Skin epidermis (tissue), 12 donors: ENCODE data around the gene PLIN4.
"Not testable (repeated sequence)": the region's sequence is repeated elsewhere in the genome, so short reads cannot be mapped to it uniquely, and the experiment has no call there.

ENCODE experiments used
- H3K27ac ChIP-seq, 21 experiments: fragments of 200-600 bp; sonication (generic) in 11 of 21; one replicate each; pipeline ENCODE4 v1.5.0; 2020; ENCODE audit warnings: mild to moderate bottlenecking in 3 of 21, inconsistent platforms in 2 of 21, moderate library complexity in 2 of 21
- H3K4me3 ChIP-seq, 7 experiments: fragments of 200-600 bp; sonication (generic) in 2 of 7; one replicate each; pipeline ENCODE4 v1.5.0; 2020; ENCODE audit warnings: inconsistent platforms in 2 of 7, mild to moderate bottlenecking in 2 of 7, moderate library complexity in 1 of 7

The PLIN4 gene

GRCh38 chr19:4528843-4529242, 10.6 kb upstream of the PLIN4 start:
- no peak overlapping the region for H3K4me3 ChIP-seq
- no peak overlapping the region for H3K27ac ChIP-seq

DNA sequence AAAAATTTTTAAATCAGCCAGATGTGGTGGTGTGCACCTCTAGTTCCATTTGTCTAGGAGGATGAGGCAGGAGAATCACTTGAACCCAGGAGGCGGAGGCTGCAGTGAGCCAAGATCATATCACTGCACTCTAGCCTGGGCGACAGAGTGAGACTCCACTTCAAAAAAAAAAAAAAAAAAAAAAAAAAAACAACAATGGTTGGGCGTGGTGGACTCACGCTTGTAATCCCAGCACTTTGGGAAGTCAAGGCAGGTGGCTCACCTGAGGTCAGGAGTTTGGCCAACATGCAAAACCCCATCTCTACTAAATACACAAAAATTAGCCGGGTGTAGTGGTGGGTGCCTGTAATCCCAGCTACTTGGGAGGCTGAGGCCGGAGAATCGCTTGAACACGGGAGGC, 9.1 kb upstream of the PLIN4 start:
- H3K4me3 ChIP-seq, H3K27ac ChIP-seq: not testable (repeated sequence)

DNA sequence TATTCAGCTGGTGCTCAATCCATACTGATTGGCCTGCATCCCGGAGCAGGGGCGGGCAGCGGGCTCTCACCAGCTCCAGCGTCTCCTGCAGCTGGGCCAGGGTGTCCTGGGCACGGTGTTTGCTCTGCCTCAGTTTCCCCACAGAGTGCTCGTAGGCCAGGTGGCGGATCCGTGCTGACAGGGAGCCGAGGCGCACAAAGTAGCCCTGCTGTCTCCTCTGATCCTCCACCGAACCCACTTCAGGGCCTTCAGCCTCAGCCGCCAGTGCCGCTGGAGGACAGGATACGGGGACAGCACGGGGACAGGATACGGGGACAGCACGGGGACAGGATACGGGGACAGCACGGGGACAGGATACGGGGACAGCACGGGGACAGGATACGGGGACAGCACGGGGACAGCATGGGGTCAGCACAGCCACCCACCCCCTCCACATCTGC, 7.3 kb upstream of the PLIN4 start:
- H3K4me3 ChIP-seq, result no peak overlapping the region
- no peak overlapping the region for H3K27ac ChIP-seq

- no peak overlapping the region for H3K27ac ChIP-seq
- H3K4me3 ChIP-seq, result no peak overlapping the region
Observed at GRCh38 chr19:4524808-4525562, 6.7 kb upstream of the PLIN4 start.

- H3K4me3 ChIP-seq, result no peak overlapping the region
- H3K27ac ChIP-seq, result no peak overlapping the region
Observed at GRCh38 chr19:4523306-4524110, 5.2 kb upstream of the PLIN4 start.

DNA sequence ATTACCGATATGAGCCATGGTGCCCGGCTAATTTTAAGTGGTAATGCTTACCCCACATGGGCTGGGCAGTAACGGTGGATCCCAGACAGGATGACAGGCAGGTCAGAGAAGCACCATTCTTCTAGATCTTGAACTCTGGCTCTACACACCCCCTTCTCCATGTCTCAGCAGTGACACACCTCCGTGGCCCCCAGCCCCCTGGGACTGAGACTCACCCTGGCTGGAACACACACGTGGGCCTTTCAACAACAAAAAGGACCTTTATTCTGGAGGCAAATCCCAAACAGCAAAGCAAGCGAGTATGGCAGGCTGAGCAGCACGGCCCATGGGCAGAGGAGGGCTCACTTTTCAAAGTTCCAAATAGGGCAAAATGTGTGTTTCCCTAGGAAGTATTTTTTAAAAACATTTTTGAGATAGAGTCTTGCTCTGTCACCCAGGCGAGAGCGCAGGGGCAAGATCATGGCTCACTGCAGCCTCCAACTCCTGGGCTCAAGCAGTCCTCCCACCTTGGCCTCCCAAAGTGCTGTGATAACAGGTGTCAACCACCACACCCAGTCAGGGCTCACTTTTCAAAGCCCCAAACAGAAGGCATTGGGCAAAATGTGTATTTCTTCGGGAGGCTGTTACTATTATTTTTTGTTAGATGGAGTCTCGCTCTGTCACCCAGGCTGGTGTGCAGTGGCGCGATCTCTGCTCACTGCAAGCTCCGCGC, 4.2 kb upstream of the PLIN4 start:
- no peak overlapping the region for H3K4me3 ChIP-seq
- no peak overlapping the region for H3K27ac ChIP-seq

DNA sequence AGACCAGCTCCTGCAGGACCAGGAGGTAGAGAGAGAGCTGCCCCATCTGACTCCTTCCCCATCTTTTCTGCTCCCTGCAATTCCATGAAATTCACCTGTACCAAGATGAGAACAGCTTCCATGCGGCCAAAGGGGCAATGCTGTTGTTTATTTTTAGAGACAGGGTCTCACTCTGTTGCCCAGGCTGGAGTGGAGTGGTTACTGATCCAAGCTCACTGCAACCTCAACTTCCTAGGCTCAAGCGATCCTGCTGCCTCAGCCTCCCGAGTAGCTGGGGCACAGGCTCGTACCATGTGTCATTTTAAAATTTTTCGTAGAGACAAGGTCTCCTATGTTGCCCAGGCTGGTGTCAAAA, 3.6 kb upstream of the PLIN4 start:
- Histone ChIP-seq H3K27ac (no peak overlapping the region), H3K4me3 (no peak overlapping the region)

DNA sequence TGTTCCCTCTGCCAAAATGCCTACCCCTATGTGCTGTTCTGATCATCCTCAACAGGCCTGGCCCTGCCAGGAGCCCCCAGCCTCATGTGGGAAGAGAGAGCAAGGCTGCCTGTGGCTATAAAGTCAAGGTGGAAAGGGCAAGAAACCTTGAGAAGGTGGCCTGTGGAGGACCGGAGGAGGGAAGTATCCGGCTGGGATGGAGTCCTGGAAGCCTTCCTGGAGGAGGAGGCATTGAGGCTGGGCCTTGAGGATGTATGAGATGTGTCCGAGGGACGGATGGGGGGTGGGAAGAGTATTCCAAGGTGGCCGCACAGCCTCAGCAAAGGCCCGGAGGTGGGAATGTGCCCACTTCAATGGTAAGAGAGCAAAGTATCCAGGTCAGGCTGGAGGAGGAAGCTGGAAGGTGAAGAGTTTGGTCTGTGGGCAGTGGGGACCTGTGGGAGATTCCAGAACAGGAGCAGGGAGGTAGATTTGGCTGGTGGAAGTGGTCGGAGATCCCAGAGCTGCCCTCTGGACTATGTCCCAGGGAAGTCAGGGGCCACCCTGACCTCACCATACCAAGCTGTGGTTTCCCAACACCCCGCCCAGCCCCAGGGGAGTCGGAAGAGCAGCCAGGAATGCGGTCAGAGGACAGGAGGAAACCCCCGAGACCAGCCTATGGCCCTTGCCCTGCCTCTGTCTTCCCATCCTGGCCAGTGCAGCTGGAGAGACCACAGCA, 3.0 kb upstream of the PLIN4 start:
- Histone ChIP-seq H3K27ac (no peak overlapping the region), H3K4me3 (no peak overlapping the region)

DNA sequence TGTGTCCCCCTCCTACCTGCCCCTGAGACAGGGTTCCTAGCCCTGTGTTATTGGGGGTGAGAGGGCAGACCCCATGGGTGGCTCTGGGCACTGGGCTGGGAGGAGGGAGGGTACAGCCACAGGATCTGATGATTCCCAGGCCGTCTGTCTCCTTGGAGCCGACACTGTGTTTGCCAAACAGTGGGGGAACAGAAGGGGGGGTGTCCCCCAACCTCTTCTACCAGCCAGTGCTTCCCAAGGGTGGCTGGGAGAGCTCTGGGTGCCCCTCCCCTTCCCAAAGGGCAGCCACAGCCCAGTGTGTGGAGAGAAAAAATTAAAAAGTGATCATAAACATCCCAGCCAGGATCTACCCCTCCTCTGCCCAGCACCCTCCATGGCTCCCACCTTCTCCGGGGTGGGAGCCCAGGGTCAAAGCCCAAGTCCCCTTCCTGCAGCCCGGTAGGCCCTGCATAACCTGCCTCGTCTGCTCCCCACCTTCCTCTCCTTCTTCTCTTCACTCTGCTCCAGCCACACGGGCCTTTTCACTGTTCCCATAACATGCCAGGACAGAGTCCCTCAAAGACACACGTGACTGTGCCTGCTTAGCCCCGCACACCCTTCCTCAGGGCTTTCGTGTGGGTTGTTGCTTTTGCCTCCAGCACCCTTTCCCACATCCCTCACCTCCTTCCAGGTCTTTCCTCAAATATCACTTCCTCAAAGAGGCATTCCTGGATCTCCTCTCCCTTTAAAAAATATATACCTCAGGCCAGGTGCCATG, 1.4 kb upstream of the PLIN4 start:
- peak overlapping the region in 1 of 7 experiments; percentile 4 for H3K4me3 ChIP-seq
- H3K27ac ChIP-seq, result peak overlapping the region in 6 of 21 experiments; percentile 4 to 47 (median 31)

DNA sequence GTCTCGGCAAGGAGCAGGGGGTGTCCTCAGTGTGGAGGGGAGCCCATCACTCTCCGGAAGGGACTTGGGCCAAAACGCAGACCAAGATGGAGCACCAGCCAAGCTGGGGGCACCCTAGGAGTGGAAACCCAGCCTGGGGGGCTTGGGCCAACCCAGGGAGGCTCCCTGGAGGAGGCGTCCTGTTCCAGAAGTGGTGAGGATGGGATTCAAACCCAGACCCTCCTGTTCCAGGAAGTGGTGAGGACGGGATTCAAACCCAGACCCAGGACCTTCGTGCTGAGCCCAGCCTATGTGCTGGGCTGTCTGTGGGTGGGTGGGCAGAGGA, 848 bp upstream of the PLIN4 start:
- Histone ChIP-seq H3K27ac (peak overlapping the region in 7 of 21 experiments; percentile 4 to 47 (median 32)), H3K4me3 (no peak overlapping the region)

GRCh38 chr19:4517451-4518057, 732 bp downstream of the PLIN4 start:
- Histone ChIP-seq H3K27ac (no peak overlapping the region), H3K4me3 (peak overlapping the region in 1 of 7 experiments; percentile 2)

DNA sequence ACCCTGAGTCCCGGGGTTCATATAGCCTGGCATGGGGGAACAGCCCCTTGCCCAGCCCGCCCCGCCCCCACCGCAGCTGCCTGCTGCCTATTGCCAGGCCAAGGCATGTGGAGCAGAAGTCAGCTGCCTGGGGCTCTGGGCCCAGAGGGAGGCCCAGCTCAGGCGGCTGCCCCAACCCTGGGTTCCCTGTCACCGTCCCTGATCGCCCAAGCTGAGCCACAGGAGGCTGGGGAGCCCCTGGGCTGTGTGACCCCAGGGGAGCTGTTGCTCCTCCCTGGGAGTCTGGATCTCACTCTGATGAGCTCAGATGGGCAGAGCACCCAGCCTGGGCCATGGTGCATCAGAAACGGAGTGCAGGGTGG, 1.4 kb downstream of the PLIN4 start:
- no peak overlapping the region for H3K27ac ChIP-seq
- no peak overlapping the region for H3K4me3 ChIP-seq

DNA sequence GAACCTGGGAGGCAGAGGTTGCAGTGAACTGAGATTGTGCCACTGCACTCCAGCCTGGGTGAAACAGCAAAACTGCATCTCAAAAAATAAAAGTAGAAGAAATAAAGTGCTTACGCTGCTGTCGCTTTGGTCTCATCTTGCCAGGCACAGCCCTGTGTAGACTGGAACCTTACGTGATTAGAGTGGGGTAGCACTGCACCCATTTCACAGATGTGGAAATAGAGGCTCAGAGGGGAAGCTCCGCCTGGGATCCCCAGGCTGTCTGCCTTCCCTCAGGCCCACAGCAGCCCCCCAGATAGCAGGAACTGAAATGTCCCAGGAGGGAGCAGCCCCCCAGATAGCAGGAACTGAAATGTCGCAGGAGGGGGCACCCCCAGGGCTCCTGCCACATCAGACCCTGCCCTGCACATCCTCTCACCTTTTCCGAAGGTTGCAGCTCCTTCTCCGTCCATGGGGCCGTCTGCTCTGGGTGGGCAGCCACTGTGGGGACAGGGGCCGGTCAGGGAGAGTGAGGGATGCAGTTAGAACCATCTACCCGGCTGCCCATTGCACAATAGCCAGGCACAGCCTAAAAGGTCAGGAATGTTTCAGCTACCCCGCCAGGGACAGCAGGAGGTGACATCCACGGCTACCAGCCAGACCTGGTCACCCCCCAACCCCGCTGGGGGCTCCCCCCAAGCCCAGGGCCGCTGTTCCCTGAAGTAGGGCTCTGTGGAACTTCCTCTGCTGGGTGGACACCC, 1.9 kb downstream of the PLIN4 start:
- no peak overlapping the region for H3K27ac ChIP-seq

DNA sequence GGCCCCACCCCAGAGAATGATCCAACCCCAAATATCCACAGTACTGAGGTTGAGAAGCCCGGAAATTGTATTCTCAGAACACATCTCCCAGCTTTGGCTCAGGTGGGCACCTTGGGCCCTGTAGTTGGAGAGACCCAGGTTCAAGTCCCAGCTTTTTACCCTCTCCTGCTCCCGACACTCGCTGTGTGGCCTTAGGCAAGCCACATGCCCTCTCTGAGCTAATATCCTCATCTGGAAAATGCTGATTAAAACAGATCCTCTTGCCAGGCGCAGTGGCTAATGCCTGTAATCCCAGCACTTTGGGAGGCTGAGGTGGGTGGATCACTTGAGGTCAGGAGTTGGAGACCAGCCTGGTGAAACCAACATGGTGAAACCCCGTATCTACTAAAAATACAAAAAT, 2.6 kb downstream of the PLIN4 start:
- H3K4me3 ChIP-seq, result no peak overlapping the region
- H3K27ac ChIP-seq, result no peak overlapping the region

More for the DNA sequence above, 1.9 kb downstream of the PLIN4 start:
- H3K4me3 ChIP-seq, result no peak overlapping the region

- Histone ChIP-seq H3K27ac (no peak overlapping the region), H3K4me3 (no peak overlapping the region)
Observed at GRCh38 chr19:4513248-4513647, 5.0 kb downstream of the PLIN4 start.

DNA sequence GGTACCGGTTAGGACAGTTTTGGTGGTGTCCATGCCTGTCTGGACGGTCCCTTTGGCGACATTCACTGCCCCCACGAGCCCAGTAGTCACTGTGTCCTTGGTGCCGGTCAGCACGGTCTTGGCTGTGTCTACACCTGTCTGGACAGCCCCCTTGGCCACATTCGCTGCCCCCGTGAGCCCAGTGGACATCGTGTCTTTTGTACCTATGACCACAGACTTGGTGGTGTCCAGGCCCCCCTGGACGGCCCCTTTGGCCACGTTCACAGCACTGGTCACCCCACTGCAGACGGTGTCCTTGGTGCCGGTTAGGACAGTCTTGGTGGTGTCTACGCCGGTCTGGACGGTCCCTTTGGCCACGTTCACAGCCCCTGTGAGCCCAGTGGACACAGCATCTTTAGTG, 6.2 kb downstream of the PLIN4 start:
- no peak overlapping the region for H3K4me3 ChIP-seq
- H3K27ac ChIP-seq, result no peak overlapping the region

GRCh38 chr19:4511300-4512054, 6.8 kb downstream of the PLIN4 start:
- H3K27ac ChIP-seq, result no peak overlapping the region
- no peak overlapping the region for H3K4me3 ChIP-seq
